GM20431 (cell line): ENCODE measurements around the gene RGS7BP.
"Not testable (repeated sequence)": the region's sequence is repeated elsewhere in the genome, so short reads cannot be mapped to it uniquely, and the experiment has no call there.

Experiments
- in situ Hi-C: fragments of 300-500 bp; cut with MseI, MboI; formaldehyde crosslinking; loops from one replicate; pipeline ENCODE4 v1.15.0; 2020; ENCODE audit warnings: low sequenced_read_pairs; ENCODE audit not compliant: unreplicated experiment

Gene RGS7BP

DNA sequence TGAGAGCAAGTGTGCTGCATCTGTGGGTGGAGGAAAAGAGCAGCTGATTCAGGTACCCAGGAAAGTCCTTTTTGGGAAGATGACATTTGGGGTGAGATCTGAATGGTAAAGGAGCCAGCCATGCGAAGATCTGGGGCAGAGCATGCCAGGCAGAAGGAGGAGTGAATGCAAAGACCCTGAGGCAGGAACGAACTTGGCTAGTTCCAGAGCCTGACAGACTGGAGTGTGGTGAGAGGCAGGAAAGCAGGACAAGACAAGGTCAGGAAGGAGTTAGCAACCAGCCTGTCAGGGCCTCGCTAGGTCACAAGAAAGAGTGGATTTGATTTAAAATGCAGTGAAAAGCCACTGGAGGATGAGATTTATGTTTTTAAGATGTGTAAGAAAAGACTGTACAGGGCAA, 28.2 kb downstream of the RGS7BP start:
- in situ Hi-C loops = no loop called here

GRCh38 chr5:64557911-64558310, 52.1 kb downstream of the RGS7BP start:
- in situ Hi-C loops = no loop called here

GRCh38 chr5:64558641-64559040, 52.8 kb downstream of the RGS7BP start:
- in situ Hi-C loops = not testable (repeated sequence)

GRCh38 chr5:64566310-64566916, 60.6 kb downstream of the RGS7BP start:
- in situ Hi-C loops = no loop called here

DNA sequence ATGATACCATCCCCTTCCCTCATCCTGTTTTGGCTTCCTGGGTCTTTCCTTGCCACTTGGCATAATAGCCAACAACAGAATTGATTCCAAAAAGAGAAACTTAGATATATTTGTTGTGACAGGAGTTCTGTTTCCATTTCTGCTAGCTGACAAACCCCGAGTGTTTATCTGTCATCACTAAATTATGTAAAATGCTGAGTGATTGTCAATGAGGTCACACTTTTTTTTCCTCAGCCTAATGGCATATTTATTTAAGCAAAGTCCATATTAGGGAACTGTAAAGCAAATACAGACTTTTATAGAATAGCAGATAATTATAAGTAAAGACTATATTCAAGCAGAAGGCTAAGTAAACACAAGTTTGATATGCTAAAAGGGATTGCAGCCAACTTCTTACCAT, 64.0 kb downstream of the RGS7BP start:
- in situ Hi-C loops = no loop called here

DNA sequence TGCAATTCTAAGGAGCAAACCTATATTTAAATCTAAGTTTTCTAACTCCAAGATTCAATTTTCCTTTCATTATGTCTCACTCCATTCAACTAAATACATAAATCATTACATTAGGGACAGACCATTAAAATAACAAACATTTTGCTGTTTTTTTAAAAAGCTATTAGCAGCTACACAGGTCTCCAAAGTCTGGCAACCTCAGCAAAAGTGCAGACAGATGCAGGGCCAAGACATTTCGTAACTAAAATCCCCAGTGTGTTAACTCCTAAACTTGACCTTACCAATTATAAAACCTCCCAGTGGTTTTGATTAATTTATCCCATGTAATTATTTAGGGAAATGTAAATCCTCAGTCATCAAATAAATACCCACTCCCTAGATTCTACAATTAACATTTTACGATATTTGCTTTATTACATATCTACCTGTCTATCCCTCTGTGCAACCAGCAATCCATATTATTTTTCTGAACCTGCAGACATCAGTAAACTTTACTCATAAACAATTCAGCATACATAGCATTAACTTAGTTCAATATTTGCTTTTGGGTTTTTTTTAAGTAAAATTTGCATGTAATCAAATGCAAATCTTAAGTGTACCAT, 64.7 kb downstream of the RGS7BP start:
- in situ Hi-C loops = no loop called here

GRCh38 chr5:64575561-64575960, 69.7 kb downstream of the RGS7BP start:
- in situ Hi-C loops = no loop called here

DNA sequence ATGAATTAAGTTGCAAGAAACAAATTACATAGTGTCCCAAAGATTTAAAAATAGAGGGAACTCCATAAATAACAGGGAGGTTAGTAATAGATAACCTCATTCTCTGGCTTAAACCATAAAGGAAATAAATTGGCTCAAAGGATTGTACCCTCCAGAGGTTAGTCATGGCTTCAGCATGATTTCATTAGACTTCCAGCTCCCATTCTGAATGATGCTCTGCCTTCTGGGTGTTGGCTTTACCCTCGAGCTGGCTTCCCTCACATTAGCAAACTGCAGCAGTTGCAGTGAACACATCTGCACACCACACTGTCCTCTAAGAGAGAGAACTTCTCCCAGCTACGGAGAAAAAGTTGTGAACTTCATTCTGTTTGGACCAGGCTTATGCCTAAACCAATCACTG, 70.4 kb downstream of the RGS7BP start:
- in situ Hi-C loops = no loop called here

DNA sequence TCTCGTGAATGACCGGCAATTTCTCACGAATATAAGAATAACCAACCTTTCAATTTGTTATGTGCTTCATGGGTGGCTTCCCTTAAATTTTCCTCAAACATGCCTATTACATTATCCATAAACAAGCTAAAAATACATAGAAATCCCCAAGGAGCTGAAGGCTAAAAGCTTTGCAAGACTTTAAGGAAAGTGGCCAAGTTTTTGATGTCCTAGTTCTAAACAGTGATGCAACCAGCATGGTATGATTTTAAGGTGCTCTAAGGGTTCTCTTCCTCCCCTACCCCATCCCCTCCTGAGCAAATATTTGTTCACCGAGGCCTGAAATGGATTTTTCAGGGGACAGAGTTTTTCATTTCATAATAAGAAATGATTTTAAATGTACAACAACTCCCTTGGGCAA, 79.8 kb downstream of the RGS7BP start:
- in situ Hi-C loops = no loop called here

- in situ Hi-C loops = no loop called here
Measured at GRCh38 chr5:64587370-64587769, 81.6 kb downstream of the RGS7BP start.

DNA sequence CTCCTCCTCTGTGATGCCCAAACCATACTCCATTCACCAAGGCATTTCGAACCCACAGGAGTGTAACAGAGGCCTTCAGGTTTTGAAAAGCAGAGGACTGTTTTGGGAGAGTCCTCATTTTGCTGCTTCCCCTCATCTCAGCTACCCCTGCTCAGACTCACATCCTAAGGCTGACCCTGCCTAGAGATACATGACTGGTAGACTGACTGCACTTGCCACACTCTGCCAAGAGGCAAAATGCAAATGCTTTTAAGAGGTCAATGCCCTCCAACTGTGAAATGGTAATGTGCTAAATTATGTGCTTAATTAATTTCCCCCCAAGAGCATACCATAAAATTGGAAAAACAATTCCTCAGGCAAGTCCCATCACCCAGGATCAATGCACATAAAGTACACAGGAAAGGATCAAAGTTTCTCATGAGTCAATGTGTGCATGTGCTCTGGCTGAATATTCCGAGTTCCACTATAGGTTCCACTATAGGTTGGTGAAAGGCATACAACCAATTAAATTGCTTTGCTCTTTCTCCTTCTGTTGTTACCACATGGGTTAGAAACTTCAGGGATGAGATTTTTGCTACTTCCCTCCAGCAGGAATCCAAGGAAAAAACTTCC, 87.0 kb downstream of the RGS7BP start:
- in situ Hi-C loops = no loop called here

GRCh38 chr5:64594025-64594424, 88.2 kb downstream of the RGS7BP start:
- in situ Hi-C loops = no loop called here

DNA sequence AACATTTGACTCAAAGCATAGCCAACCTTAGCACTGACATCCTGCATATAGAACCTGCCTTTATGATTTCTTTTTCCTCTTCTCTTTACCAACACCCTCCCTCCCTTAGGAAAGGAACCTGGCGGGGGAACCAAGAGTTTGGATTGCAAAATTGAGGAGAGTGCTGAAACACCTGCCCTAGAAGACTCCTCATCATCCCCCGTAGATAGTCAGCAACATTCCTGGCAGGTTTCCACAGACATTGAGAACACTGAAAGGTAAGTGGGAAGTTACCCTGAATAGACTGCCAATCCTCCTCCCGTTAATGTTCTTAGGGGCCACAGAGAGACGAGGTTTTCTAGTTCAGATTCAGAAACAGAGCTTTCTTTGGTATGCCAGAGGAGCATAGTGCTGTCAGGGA, 88.8 kb downstream of the RGS7BP start:
- in situ Hi-C loops = no loop called here

- in situ Hi-C loops = no loop called here
Measured at GRCh38 chr5:64595031-64595855, 89.4 kb downstream of the RGS7BP start.

GRCh38 chr5:64599226-64599625, 93.4 kb downstream of the RGS7BP start:
- in situ Hi-C loops = no loop called here

DNA sequence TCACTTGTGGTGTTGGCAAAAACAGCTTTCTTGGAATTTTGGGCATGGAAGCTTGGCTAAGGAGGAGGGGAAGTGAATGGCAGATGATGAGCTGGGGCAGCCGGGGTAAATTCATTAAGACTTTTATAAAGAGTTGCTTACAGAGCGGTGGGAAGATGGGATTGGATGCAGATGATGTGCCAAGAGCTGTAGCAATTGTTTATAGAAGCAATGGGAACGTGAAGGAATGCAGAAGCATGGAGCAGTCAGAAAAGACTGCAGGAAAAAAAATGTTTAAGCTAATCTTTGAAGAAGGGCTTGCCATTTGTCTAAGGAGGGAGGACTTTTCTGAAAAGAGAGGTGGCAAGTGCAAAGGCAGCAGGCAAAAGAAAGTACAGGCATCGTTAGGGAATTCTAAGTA, 97.9 kb downstream of the RGS7BP start:
- in situ Hi-C loops = no loop called here

GRCh38 chr5:64606926-64607325, 101.1 kb downstream of the RGS7BP start:
- in situ Hi-C loops = no loop called here

DNA sequence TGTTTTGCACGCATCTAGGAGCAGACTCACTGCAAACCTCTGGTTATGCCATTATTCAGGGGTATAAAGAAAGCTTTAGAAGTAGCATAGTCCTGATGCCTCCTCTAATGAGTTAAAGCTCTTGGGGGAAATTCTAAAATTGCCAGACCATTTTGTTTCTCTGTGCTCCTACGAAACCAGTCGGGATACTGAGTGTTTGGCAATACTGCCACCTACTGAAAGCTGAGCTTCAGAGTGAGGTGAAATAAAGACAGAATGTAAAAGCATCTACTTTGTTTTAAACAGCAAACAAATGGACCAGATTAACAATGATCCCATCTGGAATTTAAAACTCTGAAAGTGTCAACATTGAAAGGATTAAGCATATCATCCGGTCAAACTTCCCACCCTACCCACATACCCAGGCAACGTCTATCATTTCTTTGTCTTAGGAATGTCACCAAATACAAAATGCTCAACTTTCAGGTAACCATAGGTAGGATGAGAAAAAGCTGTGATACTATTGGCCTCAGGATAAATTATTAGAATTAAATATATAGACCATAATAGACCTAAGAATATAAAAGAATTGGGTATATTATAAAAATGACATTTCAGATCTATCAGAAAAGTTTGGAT, 106.6 kb downstream of the RGS7BP start:
- in situ Hi-C loops = no loop called here

DNA sequence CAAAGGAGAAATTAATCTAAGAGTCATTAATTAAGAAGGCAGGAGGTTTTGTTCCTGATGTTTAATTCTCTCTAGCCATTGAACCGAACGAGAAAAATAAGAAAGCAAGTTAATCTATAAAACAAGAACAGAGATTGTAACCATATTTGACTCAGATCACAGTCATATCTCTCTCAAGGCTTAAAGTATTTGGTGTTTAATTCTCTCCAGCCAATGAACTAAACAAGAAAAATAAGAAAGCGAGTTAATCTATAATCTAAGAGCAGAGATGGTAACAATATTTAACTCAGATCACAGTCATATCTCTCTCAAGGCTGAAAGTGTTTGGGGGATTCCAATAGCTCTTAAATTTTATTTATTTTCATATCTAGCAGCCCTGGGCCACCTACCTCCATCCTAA, 110.1 kb downstream of the RGS7BP start:
- in situ Hi-C loops = no loop called here

- in situ Hi-C loops = no loop called here
Measured at GRCh38 chr5:64619609-64620008, 113.8 kb downstream of the RGS7BP start.

DNA sequence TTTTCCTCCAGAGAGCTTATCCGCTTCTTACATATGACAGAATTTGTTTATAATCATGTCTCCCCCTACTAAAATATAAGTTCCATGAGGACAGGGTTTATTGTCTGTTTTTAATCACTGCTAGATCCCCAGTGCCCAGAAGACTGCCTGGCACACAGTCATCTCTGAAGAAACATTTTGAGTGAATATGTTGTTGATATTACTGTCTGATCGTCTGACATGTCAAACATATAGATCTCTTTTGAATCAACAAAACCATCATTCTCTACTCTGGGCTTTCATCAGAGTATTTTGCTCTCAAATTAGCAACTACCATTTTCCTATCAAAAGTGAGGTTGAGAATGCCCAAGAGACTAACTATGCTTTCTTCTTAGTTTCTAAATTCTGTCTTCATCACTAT, 117.2 kb downstream of the RGS7BP start:
- in situ Hi-C loops = no loop called here
